ENCODE results near the gene NLRC5. TPM values are rescaled to one million over a fixed set of nuclear protein-coding genes. Genes with fewer than 3 reads are reported as not detected.

Gene NLRC5
- total RNA-seq, 1 experiment from 2014 or later = 2.4 TPM

- TF ChIP-seq CTCF (conservative IDR thresholded peaks at IDR 0.05) = no peak
- Mint-ChIP-seq H3K4me1 (peaks cover 4 to 12% of the 10 kb centered on the region in 2 experiments), H3K27me3 (ENCODE audit: low read depth) (peaks cover 5% of the 10 kb centered on the region), H3K36me3 (ENCODE audit: insufficient read depth in 1 of 3, low read depth in 3 of 3) (peaks cover 0 to 4% (median 0%) of the 10 kb centered on the region in 3 experiments; a peak in 3 of 7 replicates), H3K27ac (no peak overlapping the region), H3K4me3 (no peak overlapping the region), H3K9me3 (peaks cover 5% of the 10 kb centered on the region in 2 experiments; a peak in 4 of 5 replicates)
- no peak overlapping the region for H4K91ac ChIP-seq (ENCODE audit: insufficient read length, low read depth, low read length)
- H3K9ac ChIP-seq (ENCODE audit: extremely low read depth, insufficient read length, low read length) = no peak overlapping the region
- H3K14ac ChIP-seq (ENCODE audit: insufficient read depth, low read length) = no peak overlapping the region
- H3K4ac ChIP-seq (ENCODE audit: low read depth, low read length) = no peak overlapping the region
- no peaks in the 10 kb centered on the region for H3K27me3 ChIP-seq (ENCODE audit: insufficient read depth, low read length)
- no peak overlapping the region for H3K27ac ChIP-seq (ENCODE audit: insufficient read length, low read depth, low read length)
- no peaks in the 10 kb centered on the region for H3K4me1 ChIP-seq (ENCODE audit: insufficient read depth, low read length)
- no peaks in the 10 kb centered on the region for H3K9me3 ChIP-seq (ENCODE audit: control insufficient read depth, low read depth, low read length)
- no peak overlapping the region for H3K4me2 ChIP-seq (ENCODE audit: insufficient read depth, insufficient read length, low read length)
- no peak overlapping the region for H2BK5ac ChIP-seq (ENCODE audit: insufficient read length, low read length)
- H4K5ac ChIP-seq (ENCODE audit: insufficient read length, low read depth, low read length) = no peak overlapping the region
- H4K20me1 ChIP-seq (ENCODE audit: control insufficient read depth, insufficient read depth, insufficient read length) = no peaks in the 10 kb centered on the region
- H2BK120ac ChIP-seq (ENCODE audit: low read depth, low read length, poor library complexity, severe bottlenecking) = no peak overlapping the region
- no peak overlapping the region for H2AFZ ChIP-seq (ENCODE audit: low read length)
- no peaks in the 10 kb centered on the region for H3K79me1 ChIP-seq (ENCODE audit: insufficient read depth, low read depth, low read length, poor library complexity, severe bottlenecking)
- no peaks in the 10 kb centered on the region for H3K79me2 ChIP-seq (ENCODE audit: insufficient read depth, low read length)
- no peak overlapping the region for H2AK5ac ChIP-seq (ENCODE audit: insufficient read length, low read length)
- no peak overlapping the region for H3K18ac ChIP-seq (ENCODE audit: insufficient read length, low read depth, low read length)
- no peak overlapping the region for H2BK12ac ChIP-seq (ENCODE audit: insufficient read length, low read depth, low read length)
- no CpG with 5 or more reads among the region's 5 CpGs for WGBS (ENCODE audit: extremely low coverage, insufficient read length, low lambda C conversion rate)
- H2BK20ac ChIP-seq (ENCODE audit: low read depth, low read length, poor library complexity, severe bottlenecking) = no peak overlapping the region
- H3K23ac ChIP-seq (ENCODE audit: insufficient read length, low read depth, low read length) = no peak overlapping the region
- H3K23me2 ChIP-seq (ENCODE audit: insufficient read length, low read depth, low read length, poor library complexity, severe bottlenecking) = no peaks in the 10 kb centered on the region
- no peak for DNase-seq
- no peak overlapping the region for H4K8ac ChIP-seq (replicated peaks; ENCODE audit: insufficient read length, low read depth, low read length)
- H2BK15ac ChIP-seq (ENCODE audit: low read depth, low read length) = no peak overlapping the region
- no peak overlapping the region for H3K56ac ChIP-seq (ENCODE audit: insufficient read length, low read depth, low read length)
- H3T11ph ChIP-seq (ENCODE audit: low read length) = no peak overlapping the region
Measured at GRCh38 chr16:57039148-57039812, 49.9 kb downstream of the NLRC5 start.

All from H9 (cell line).